Measurements from ENCODE around the gene ZMIZ1. TPM values are rescaled to one million over a fixed set of nuclear protein-coding genes. Genes with fewer than 3 reads are reported as not detected.

The ZMIZ1 gene
- total RNA-seq, 1 experiment from 2014 or later: 47.2 TPM

DNA sequence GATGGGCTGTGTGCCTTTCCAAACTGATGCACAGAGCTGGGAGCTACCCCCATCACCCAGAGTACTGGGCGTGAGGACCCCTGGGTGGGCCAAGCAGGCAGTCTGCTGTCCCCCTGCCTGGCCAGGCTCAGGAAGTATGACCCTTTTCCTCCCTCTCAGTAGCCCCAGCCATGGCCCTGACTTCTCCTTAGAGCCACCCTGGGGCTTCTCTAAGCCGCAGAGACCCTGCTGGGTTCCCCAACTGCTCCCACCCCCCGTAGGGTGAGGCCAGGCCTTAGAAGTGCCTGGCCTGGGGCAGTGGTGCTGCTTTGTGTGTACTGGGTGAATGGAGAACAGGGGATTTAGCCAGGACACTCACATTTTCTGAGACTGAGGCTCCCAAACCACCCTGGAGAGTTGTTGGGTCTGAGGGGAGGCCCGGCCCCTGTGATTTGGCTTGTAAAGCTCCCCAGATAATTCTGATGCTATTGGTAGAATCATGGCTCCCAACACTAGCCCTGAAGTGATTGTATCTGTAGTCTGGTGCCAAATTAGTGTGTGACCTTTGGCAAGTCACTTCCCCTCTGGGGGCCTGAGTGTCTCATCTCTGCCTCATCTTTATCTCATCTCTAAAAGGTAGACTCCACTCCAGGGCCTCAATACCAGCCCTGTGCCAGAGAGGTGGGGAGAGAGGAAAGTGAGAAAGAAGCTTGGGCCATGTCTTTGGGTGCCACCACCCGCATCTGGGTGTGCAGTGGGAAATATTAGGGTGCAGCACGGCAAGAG lies 178.8 kb downstream of the ZMIZ1 start:
- DNase-seq (ENCODE audit: low read depth): no peak

DNA sequence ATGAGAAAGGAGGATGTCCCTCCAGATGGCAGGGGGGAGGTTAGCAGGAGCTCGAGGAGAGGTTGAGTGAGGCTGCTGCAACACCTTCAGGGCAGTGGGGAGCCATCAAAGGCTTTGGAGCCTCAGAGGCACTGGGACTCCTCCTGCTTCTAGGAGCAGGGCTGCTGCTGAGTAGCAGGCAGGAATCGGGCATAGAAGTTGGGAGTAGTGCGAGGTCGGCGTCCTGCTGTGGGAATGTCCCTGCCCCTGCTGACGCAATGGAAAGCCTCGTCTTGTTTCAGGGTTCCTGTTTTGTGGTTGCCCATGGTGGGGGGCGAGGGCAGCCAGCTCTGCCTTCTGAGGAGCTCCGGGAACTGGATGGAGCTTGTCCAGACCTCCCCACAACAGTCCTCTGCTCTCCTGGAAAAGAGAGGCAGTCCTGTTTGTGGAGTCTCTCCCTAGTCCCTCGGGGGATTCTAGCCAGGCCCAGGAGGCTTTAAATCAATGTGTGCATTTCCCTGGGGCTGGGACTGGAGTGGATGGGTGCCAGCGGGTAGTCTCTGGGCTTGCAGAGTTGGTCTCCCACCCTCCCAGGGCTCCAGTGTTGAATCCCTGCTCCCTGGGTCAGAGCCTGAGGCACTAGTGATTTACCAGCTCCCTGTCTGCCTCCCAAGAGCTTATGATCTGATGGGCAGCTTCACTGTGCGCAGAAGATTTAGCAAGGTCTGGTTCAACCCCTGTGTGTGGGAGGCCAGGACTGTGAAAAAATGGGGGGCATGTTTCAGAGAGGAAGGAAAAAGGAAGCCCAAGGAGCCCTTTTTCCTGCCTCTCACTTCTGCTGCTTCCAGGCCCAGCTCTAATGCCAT lies 179.8 kb downstream of the ZMIZ1 start:
- no peak for DNase-seq (ENCODE audit: low read depth)

DNA sequence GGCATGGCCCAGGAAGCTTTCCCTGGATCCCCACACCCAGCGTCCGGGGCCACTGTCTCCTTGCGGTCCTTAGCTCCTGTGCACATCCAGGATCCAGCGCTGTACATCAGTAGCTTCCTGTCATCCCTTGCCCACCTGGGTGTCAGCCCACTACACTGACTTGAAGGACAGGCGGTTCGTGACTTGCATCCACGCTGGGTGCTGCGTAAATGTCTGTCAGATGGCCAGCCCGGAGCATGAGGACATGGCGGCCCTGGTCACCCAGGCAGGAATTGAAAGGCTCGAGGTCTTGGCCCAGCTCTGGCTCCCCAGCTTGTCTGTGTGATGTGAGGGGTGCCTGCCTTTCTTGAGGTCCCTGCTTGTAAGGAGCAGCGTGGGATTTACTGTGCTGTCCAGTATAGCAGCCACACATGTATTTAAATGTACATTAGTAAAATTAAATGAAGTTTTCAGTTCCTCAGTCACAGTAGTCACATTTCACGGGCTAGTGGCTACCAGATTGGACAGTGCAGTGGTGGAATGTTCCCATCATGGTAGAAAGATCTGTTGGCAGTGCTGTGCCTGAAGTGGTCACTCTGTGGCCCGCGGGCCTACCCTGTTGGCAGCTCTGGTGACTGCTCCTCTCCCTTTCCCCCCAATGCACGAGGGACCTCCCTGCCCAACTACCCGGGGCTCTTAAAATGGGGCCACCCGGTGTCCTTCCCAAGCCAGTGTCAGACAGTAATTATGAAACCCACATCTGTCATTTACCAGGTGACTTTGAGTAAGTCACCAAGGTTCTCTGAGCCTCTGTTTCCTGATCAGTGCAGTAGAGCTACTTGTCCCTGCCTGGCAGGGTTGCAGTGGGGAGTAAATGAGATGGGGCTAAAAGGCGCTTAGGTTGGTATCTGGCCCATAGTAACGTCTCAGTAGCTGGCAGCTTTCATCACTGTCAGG lies 180.7 kb downstream of the ZMIZ1 start:
- no peak for DNase-seq (ENCODE audit: low read depth)

DNA sequence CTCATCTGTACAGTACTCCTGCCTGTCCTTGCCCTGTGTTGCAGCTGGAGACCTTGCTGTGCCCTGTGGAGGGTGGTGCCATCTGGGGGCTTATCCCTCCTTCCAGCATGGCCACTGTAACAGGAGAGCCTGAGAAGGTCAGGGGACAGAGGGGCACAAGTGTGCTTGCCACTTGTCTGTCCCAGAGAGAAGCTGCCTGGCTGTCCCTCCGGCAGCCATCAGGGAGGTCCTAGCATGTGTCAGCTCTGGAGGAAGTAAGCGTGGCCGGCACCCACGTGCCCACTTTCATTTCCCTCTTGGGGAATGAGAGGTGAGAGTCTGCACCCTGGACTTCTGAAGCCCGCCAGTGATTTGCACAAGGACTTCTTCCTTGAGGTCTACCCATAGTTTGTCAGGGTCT lies 181.5 kb downstream of the ZMIZ1 start:
- DNase-seq (ENCODE audit: low read depth): no peak

DNA sequence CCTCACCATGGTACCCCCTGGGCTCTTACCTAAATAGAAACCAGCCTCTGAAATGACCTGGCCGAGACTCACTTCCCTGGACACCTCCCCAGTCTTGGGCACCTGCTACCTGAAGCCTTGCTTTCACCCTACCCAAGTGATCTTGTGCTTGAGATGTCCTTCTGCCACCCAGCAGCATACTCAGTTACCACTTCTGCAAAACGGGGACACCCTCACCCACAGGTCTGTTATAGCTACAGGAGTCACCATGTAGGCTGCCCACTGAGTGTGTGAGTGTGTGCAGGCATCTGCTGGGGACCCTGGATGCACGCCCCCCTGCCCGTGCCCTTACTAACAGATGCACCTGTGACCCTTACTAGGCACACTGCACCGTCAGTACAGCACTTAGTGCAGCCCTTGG lies 183.7 kb downstream of the ZMIZ1 start:
- no peak for DNase-seq (ENCODE audit: low read depth)

DNA sequence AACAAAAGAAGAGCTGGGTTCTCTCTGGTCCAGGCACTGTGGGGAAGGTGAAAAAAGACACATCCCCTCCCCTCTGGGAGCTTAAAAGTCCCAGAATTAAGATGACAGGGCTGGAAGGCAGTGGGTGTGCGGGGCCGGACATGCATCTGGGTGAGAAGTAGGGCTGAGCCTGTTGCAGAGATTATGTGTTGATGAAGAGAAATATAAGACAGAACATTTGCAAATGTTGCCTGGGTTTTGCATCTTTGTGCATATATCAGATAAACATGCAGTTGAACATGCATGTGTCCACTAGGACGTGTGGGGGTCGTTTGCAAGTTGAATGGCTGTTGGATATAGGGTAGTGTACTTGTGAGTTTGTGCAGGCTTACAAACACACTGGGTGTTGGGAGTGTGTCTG lies 184.2 kb downstream of the ZMIZ1 start:
- no peak for DNase-seq (ENCODE audit: low read depth)

DNA sequence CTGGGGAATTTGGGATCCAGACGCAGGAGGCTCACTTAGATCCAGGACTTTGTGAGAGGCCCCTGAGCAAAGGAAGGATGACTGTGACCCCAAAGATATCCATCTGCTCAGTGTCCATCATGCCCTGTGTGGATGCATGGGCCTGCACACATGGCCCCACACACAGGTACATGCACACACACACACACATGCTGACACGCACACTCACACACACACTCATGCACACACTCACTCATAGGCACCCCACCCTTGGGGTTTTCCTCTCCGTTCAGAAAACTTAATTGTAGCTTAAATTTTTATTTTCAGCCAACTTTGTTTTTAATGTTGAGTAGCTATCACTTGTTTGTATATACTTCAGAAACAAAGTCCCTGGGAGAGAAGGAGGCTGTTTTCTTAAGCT lies 184.9 kb downstream of the ZMIZ1 start:
- no peak for DNase-seq (ENCODE audit: low read depth)

DNA sequence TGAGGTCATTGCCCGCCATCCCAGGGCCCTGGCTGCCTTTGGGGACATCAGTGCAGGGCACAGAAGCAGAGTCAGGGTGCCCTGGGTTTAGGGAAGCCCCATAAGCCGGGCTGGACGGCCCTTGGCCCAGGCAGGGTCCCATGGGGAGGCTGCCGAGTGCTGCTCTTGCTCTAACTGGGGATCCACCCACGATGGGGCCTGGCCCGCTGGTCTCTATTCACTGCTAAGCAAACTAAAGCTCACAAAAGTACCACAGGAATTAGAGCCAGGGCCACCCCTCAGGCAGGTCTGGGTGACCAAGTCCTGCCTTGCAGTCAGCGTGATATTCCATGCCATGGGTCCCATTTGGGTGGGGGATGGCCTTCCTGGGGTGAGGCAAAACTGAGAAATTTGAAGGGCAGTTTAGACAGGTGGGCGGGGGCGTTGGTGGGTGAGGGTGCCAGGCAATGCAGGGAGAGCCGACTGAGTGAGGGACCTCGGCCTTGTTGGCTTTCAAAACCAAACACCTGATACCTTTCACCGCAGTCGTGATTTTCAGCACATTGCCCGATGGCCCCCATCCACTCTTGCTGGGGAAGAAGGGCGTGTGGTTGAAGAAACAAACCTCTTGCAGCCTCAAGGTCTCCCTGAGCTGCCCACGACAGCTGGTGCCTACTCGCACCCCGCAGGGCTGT lies 185.7 kb downstream of the ZMIZ1 start:
- DNase-seq (ENCODE audit: low read depth): no peak

DNA sequence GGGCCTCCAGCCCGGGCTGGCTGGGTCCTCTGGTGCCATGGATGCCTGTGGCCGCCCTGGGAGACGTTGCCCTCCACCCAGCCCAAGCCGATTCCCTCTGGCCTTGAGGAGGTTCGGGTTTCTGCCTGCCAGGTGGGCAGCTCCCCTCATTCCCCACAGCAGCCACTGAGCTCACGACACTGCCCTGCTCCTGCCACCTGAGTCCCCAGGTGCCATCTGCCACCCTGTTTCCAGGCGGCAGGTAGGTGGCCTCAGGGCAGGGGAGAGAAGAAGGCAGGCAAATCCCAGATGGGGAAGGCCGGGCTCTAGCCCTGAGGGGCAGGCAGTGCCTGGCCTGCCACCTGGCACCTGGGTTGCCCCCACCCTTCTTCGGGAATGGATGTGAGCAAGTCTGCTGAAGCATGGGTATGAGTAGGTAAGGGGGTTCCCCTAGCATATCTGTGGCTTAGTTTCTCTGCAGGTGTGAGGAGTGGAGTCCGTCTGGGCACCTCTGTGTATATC lies 186.3 kb downstream of the ZMIZ1 start:
- DNase-seq (ENCODE audit: low read depth): no peak

DNA sequence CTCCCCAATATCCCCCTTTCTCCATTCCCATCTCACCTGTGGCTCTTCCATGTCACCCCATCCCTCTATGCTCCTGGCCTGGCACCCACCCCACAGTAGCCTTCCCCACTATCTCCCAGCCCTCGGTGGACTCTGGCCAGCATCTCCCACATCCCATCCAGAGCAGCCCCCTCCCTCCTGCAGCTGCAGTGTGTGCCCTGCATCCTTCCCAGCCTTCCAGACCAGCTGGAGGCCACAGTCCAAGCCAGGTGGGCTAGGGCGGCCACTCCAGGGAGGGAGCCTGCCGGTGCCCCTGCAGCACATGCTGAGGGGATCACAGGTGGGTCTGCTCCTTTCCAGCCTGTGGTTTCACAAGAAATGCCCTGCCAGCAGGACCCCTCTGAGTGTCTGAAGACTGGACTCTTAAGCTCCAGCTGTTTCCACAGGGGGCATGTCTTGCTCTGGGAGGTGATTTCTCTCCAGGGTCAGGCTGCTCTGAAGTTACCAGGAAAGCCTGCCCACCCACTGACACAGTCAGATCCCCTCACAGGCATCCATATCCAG lies 187.6 kb downstream of the ZMIZ1 start:
- no peak for DNase-seq (ENCODE audit: low read depth)

DNA sequence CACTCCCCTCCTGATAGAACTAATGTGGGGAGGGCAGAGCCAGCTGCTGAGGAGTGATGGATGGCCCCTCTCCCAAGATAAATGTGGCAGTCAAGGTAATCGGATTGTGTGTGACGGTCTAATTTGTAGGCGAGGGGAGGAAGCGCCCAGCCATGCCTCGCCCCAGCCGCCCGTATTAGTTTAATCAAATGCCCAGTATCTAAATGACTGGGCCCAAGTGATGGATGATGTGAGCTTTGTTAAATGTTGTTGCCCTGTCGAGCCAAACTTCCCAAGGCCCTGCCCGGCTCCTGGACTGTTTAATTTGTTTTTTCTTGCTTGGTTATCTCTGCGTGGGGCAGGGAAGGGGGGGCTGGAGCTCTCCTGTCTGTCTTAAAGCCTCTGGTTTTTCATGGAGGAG lies 190.1 kb downstream of the ZMIZ1 start:
- DNase-seq (ENCODE audit: low read depth): no peak

DNA sequence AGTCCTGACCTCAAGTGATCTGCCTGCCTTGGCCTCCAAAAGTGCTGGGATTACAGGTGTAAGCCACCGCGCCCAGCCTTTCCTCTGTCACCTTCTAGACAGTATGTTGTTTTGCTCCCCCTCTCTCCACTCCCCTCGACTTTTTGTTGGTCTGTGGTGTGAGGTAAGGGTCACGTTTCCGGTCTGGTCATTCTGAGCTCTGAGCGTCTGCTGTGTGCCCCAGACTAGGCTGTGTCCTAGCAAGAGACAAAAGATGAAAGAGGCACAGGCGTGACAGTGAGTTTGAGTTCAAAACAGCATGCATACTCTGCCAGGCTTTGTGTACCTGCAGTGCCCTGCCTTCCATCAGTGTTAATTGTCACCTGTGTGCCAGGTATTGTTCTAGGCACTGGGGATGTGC lies 191.1 kb downstream of the ZMIZ1 start:
- DNase-seq (ENCODE audit: low read depth): no peak

DNA sequence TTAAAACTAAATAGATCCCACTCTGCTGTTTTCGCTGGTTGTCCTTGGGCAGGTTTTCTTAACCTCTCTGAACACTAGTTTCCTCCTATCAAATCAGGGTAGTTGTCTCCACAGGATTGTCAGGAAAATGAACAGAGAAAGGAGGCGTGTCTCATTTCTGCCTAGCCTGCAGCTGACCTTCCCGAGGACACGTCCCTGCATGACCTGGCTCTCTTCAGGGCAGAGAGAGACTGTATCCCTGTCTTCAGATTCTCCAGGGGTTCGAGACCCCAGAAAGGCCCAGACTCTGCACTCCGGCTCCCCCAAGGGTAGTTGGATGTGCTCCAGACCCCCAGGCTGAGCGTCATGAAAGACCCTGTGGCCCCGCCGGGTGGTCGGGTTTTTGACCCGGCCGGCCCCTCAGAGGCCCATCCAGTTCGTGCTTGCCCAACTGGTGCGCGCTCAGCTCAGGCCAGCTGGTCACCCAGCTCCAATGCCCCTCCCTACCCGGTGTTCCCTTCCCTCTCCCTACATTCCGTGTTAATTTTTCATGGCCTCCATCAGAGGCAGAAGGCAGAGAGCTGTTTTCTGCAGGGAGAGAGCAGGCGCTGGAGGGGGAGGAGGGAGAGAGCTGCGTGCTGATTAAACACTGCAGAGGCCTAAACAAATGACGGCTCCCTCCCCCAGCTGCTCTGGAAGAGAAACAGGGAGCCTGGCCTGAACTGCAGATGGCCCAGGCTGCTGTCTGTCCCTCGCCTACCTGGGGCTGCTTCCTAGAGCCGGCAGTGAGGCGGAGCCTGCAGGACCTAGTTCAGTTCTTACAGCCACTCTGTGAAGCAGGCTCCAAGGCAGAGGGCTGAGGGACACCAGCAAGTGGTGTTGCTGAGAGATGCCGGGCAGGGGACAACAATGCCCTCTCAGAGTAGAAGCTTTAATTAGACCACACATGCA lies 192.3 kb downstream of the ZMIZ1 start:
- DNase-seq (ENCODE audit: low read depth): no peak

DNA sequence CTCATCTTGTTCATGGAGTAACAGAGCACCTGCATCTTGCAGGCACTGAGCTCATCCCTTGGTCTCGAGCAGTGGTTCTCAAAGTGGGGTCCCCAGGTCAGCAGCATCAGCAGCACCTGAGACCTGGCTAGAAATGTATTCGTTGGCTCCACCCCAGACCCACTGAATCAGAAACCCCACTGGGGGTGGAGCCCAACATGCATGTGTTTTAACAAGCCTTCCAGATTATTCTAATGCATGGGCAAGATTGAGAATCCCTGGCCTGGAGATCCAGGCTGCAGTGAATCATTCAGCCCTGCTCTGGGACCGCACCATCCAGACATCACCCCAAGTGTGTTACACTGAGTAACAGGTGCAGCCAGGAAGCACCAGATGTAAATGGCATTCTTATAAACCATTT lies 193.4 kb downstream of the ZMIZ1 start:
- DNase-seq (ENCODE audit: low read depth): no peak

DNA sequence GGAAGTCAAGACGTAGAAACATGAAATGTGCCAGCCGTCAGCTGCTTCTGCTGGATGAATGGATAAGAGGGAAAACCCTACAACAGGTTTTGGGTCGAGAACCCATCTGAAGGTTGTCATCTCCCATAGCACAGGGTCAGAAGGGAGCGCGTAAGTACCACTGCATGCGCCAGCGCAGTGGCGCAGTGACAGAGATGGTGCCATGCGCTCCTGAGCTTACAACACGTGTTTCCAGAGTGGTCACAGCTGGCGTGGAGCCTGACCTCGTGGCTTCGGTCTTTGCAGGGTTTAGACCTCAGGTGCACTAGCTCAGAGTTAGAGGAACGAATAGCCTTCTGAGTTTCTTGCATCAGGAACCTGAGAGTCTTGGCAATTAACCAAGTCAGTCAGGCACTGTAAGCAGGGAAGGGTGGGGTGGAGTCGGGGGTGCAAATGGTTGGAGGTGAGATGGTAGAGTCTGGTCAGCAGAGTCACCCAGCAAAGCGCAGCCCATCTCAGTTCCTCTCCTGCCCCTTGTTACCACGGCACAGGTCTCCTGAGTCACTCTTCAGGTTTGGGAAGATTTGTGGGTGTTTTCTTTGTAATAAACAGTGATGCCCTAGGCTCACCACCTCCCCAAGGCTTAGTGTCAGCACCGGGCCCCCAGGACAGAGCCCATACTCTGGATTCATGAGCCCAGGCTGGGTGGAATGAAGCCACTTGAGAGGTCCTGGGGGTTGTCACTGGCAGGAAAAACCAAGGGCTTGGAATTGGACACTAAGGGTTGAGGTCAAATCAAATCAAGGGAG lies 194.4 kb downstream of the ZMIZ1 start:
- no peak for DNase-seq (ENCODE audit: low read depth)

DNA sequence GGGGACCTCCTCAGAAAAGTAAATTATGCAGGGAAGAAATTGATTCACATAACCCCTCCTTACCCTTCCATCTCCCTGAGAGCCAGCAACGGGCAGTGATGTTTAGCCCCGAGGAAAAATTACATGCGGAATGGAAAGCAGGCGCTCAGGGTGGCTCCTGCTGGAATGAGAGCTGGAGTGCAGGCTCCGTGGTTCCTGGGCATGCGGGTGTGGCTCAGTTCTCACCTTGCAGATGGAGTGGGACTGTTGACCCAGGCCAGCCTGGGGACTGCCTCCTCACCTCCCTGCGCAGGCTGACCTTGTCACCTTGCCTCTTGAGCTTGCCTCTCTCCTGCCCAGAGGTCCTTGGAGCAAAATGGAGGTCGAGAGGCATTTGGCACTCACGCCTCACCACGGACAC lies 195.2 kb downstream of the ZMIZ1 start:
- no peak for DNase-seq (ENCODE audit: low read depth)

DNA sequence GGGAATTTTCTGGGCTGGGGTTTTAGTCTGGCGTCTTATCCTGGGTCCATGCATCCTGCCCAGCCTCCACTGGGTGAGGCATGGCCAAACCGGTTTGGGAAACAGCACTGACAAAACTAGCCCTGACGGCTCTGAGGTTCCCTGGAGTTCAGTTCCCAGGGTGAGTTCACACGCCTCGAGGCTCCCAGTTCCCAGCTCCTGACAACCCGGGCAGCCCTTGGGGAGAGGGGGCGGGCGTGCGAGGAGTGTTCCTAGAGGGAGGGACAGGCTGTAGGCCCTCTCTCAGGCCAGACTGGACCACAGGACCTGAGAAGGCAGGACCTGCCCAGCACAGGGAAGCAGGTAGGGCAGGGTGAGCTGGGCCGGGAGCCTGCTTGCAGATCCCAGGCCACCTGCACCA lies 196.2 kb downstream of the ZMIZ1 start:
- DNase-seq (ENCODE audit: low read depth): peak; percentile 60

DNA sequence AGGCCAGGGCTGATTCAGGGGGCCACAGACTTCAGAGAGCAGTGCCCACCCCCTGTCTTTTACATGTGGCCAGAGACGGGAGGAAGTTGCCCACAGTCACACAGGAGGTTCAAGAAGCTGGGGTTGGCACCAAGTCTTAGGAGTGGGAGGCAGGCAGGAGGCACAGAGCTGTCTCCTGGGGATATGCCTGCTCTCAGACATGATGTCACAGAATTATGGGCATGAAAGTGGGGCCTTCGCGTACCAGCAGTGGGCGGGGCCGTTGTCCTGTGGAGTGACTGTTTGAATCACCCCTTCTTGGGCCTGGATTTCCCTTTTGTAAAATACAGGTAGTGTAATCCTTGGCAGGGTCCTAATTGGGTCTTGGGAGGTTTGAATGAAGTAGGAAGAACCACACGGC lies 197.3 kb downstream of the ZMIZ1 start:
- peak; percentile 52 for DNase-seq (ENCODE audit: low read depth)
